ENCODE results near the gene KCNC2. TPM values are rescaled to one million over a fixed set of nuclear protein-coding genes. Genes with fewer than 3 reads are reported as not detected.

Gene KCNC2
- total and polyA plus RNA-seq, 2 donors (not counting 3 experiments of a cell fraction or from before 2014, with no cell fraction given): not detected

DNA sequence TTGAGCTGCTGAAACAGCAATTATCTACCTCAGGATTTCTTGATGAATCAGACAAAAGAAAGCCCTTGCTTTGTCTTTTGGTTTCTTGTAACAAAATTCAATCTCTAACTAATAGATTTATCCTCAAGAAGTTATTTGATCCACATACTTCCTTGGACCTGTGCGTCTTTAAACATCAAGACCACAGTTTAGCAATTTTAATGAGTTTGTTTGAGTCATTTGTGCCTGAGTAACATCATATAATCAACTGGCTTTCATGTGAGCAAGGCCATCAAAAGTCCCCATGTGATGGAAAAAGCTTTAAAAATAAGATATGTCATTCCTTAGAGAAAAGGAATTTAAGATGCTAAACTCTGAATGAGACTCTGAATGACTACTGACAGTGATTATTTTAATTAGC, 52.3 kb downstream of the KCNC2 start:
- no peaks in the 10 kb centered on the region for H4K20me1 ChIP-seq (replicated peaks; ENCODE audit: control insufficient read depth, extremely low read depth, insufficient read depth, low read length)
- no peak for TF ChIP-seq JUN (IDR thresholded peaks at IDR 0.05; ENCODE audit: borderline replicate concordance, insufficient read depth, insufficient read length, low read depth)
- H3K36me3 ChIP-seq (ENCODE audit: control insufficient read depth in 2 of 2, extremely low read depth in 1 of 2, insufficient read depth in 2 of 2, low read length in 2 of 2): no peaks in the 10 kb centered on the region
- H3K27me3 ChIP-seq (ENCODE audit: control insufficient read depth in 2 of 2, insufficient read depth in 2 of 2, low read length in 2 of 2): no peaks in the 10 kb centered on the region
- H3K4me2 ChIP-seq (ENCODE audit: insufficient read depth, low read length): no peak overlapping the region
- intact Hi-C loops (cut with micrococcal nuclease) (no loop called here), dilution Hi-C loops (cut with MboI; ENCODE audit: extremely low pct_ligation_motif_present, low sequenced_read_pairs) (no loop called here)
- no peaks in the 10 kb centered on the region for H3K9me1 ChIP-seq (replicated peaks; ENCODE audit: control insufficient read depth, extremely low read depth, insufficient read depth, low read length)
- no peak overlapping the region for H3K9ac ChIP-seq (replicated peaks; ENCODE audit: extremely low read depth, insufficient read depth, low read length)
- no peak for FAIRE-seq
- DNase-seq (ENCODE audit: low read depth, low spot score): no peak
- no peaks in the 10 kb centered on the region for H3K79me2 ChIP-seq (ENCODE audit: control insufficient read depth, insufficient read depth, low read length)
- BruUV-seq (replicated peaks): no TSS peak
- H3K4me1 ChIP-seq (ENCODE audit: control insufficient read depth, extremely low read depth, insufficient read depth, low read length): no peaks in the 10 kb centered on the region
- no peak overlapping the region for H3K27ac ChIP-seq (ENCODE audit: insufficient read depth, low read depth, low read length)
- ChIA-PET CTCF (interaction anchor here (1.5 kb wide), 1 partner anchor 9 kb away, joined by 4 read pairs; no protein-coding TSS in a partner anchor), POLR2A (no interaction called here)
- H2AFZ ChIP-seq (ENCODE audit: low read depth, low read length): no peak overlapping the region
- H3K9me3 ChIP-seq (replicated peaks; ENCODE audit: control insufficient read depth, insufficient read depth, low read length): no peaks in the 10 kb centered on the region
- no peak overlapping the region for H3K4me3 ChIP-seq (replicated peaks in 1 of 3; ENCODE audit: insufficient read depth in 1 of 3, low read depth in 1 of 3, low read length in 3 of 3)

DNA sequence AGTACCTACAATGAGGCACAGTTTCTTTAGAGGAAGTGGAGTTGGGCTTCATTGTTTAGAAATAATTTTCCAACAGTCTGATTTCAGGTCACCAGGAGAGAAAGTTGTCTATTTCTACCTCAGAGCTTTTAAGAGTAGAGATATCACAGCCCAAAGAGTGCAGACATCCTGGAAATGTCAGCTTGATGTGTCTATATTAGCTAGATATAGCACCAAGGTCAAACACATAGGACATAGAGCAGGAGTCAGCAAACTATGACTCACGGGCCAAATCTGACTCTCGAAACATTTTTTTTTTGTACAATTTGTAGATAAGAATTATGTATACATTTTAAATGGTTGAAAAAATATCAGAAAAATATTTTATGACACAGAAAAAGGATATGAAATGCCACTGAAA, 53.7 kb downstream of the KCNC2 start:
- Histone ChIP-seq H3K27ac (ENCODE audit: insufficient read depth, low read depth, low read length) (no peak overlapping the region), H3K79me2 (ENCODE audit: control insufficient read depth, insufficient read depth, low read length) (no peaks in the 10 kb centered on the region), H2AFZ (ENCODE audit: low read depth, low read length) (no peak overlapping the region), H3K27me3 (ENCODE audit: control insufficient read depth in 2 of 2, insufficient read depth in 2 of 2, low read length in 2 of 2) (no peaks in the 10 kb centered on the region), H3K36me3 (ENCODE audit: control insufficient read depth in 2 of 2, extremely low read depth in 1 of 2, insufficient read depth in 2 of 2, low read length in 2 of 2) (no peaks in the 10 kb centered on the region), H3K9me3 (replicated peaks; ENCODE audit: control insufficient read depth, insufficient read depth, low read length) (no peaks in the 10 kb centered on the region), H3K4me3 (replicated peaks in 1 of 3; ENCODE audit: insufficient read depth in 1 of 3, low read depth in 1 of 3, low read length in 3 of 3) (no peak overlapping the region), H3K4me2 (ENCODE audit: insufficient read depth, low read length) (no peak overlapping the region), H3K9ac (replicated peaks; ENCODE audit: extremely low read depth, insufficient read depth, low read length) (no peak overlapping the region), H3K9me1 (replicated peaks; ENCODE audit: control insufficient read depth, extremely low read depth, insufficient read depth, low read length) (no peaks in the 10 kb centered on the region), H4K20me1 (replicated peaks; ENCODE audit: control insufficient read depth, extremely low read depth, insufficient read depth, low read length) (no peaks in the 10 kb centered on the region), H3K4me1 (ENCODE audit: control insufficient read depth, extremely low read depth, insufficient read depth, low read length) (no peaks in the 10 kb centered on the region)
- no peak for FAIRE-seq
- dilution Hi-C loops (cut with MboI; ENCODE audit: extremely low pct_ligation_motif_present, low sequenced_read_pairs) (no loop called here), intact Hi-C loops (cut with micrococcal nuclease) (no loop called here)
- no peak for DNase-seq (ENCODE audit: low read depth, low spot score)
- ChIA-PET CTCF (no interaction called here), POLR2A (no interaction called here)
- TF ChIP-seq, protein P1, sequence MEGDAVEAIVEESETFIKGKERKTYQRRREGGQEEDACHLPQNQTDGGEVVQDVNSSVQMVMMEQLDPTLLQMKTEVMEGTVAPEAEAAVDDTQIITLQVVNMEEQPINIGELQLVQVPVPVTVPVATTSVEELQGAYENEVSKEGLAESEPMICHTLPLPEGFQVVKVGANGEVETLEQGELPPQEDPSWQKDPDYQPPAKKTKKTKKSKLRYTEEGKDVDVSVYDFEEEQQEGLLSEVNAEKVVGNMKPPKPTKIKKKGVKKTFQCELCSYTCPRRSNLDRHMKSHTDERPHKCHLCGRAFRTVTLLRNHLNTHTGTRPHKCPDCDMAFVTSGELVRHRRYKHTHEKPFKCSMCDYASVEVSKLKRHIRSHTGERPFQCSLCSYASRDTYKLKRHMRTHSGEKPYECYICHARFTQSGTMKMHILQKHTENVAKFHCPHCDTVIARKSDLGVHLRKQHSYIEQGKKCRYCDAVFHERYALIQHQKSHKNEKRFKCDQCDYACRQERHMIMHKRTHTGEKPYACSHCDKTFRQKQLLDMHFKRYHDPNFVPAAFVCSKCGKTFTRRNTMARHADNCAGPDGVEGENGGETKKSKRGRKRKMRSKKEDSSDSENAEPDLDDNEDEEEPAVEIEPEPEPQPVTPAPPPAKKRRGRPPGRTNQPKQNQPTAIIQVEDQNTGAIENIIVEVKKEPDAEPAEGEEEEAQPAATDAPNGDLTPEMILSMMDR (IDR thresholded peaks at IDR 0.05; ENCODE audit: extremely low read depth in 1 of 2, insufficient read depth in 1 of 2, low read depth in 1 of 2, low read length in 2 of 2): no peak
- TF ChIP-seq JUN (IDR thresholded peaks at IDR 0.05; ENCODE audit: borderline replicate concordance, insufficient read depth, insufficient read length, low read depth) (no peak), POLR2A (IDR thresholded peaks at IDR 0.05; ENCODE audit: low read depth, low read length) (no peak), POLR2AphosphoS5 (IDR thresholded peaks at IDR 0.05; ENCODE audit: insufficient read depth, low read depth, low read length) (no peak), MYC (IDR thresholded peaks at IDR 0.05; ENCODE audit: low read depth, low read length) (no peak), FOS (IDR thresholded peaks at IDR 0.05; ENCODE audit: borderline replicate concordance, insufficient read depth, low read length) (no peak), EZH2 (IDR thresholded peaks at IDR 0.05; ENCODE audit: borderline replicate concordance, low read depth, low read length, severe bottlenecking) (no peak), GATA2 (IDR thresholded peaks at IDR 0.05; ENCODE audit: insufficient read depth, insufficient read length, low read depth, low read length) (no peak)
- TF ChIP-seq, protein P2, sequence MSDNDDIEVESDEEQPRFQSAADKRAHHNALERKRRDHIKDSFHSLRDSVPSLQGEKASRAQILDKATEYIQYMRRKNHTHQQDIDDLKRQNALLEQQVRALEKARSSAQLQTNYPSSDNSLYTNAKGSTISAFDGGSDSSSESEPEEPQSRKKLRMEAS (IDR thresholded peaks at IDR 0.05; ENCODE audit: insufficient read depth, insufficient read length): no peak
- BruUV-seq (replicated peaks): no TSS peak

Measured in endothelial cell of umbilical vein (primary cell).